ENCODE data around the gene ODF2L. TPM values are rescaled to one million over a fixed set of nuclear protein-coding genes. Genes with fewer than 3 reads are reported as not detected.

ODF2L gene
- total and polyA plus RNA-seq, 2 of the 4 experiments (the other 2 are of a cell fraction): 10.4 to 12.3 TPM

DNA sequence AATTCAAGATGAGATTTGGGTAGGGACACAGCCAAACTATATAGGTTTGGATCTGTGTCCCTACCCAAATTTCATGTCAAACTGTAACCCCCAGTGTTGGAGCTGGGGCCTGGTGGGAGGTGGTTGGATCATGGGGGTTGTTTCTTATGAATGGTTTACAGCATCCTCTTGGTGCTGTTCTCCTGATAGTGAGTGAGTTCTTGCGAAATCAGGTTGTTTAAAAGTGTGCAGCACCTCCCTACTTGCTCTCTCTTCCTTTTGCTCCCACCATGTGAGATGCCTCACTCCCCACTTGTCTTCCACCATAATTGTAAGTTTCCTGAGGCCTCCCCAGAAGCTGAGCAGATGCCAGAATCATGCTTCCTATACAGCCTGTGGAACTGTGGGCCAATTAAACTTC, 17.3 kb downstream of the ODF2L start:
- BruUV-seq (replicated peaks): no TSS peak
- Histone ChIP-seq H3K79me1 (ENCODE audit: low read depth in 1 of 2, low read length in 2 of 2) (no peaks in the 10 kb centered on the region; a peak in 1 of 4 replicates), H3K27ac (ENCODE audit: insufficient read depth, low read length) (no peak overlapping the region), H3K9me3 (ENCODE audit: control insufficient read depth, insufficient read depth, low read length) (peaks cover 3% of the 10 kb centered on the region; the same call in 1 of the 2 replicates), H3K56ac (ENCODE audit: extremely low read depth, insufficient read depth, low read length) (no peak overlapping the region), H4K8ac (ENCODE audit: low read depth in 2 of 2, low read length in 2 of 2) (no peak overlapping the region), H3K4me3 (ENCODE audit: insufficient read depth, low read depth, low read length) (no peak overlapping the region), H2BK20ac (ENCODE audit: low read depth, low read length) (no peak overlapping the region), H3K36me3 (ENCODE audit: control insufficient read depth, insufficient read depth, low read length) (peaks cover 6% of the 10 kb centered on the region), H3K27me3 (ENCODE audit: control insufficient read depth, insufficient read depth, low read length) (no peaks in the 10 kb centered on the region), H3K9me1 (ENCODE audit: insufficient read depth, low read length) (no peaks in the 10 kb centered on the region), H2AK5ac (ENCODE audit: low read depth, low read length) (no peak overlapping the region), H4K91ac (ENCODE audit: insufficient read depth, low read depth, low read length) (no peak overlapping the region), H4K20me1 (ENCODE audit: insufficient read depth, low read length) (no peaks in the 10 kb centered on the region), H3K18ac (ENCODE audit: low read depth, low read length) (no peak overlapping the region), H2AFZ (replicated peaks; ENCODE audit: low read length, poor library complexity) (no peak overlapping the region), H3K4ac (ENCODE audit: low read depth, low read length) (no peak overlapping the region), H2BK15ac (ENCODE audit: low read depth, low read length) (no peak overlapping the region), H2BK120ac (ENCODE audit: low read depth, low read length) (no peak overlapping the region), H4K5ac (ENCODE audit: low read depth, low read length) (no peak overlapping the region), H3K4me2 (ENCODE audit: low read depth, low read length) (no peak overlapping the region), H3K23ac (ENCODE audit: low read depth, low read length) (no peak overlapping the region), H2BK5ac (ENCODE audit: low read depth, low read length, poor library complexity, severe bottlenecking) (no peak overlapping the region), H3K9ac (ENCODE audit: low read depth, low read length) (no peak overlapping the region), H3K4me1 (ENCODE audit: control insufficient read depth, insufficient read depth, low read length) (no peaks in the 10 kb centered on the region), H2AK9ac (replicated peaks; ENCODE audit: low read depth, low read length, poor library complexity) (no peak overlapping the region), H3K14ac (replicated peaks; ENCODE audit: low read depth, low read length) (no peak overlapping the region)
- TF ChIP-seq MXI1 (IDR thresholded peaks at IDR 0.05; ENCODE audit: borderline replicate concordance, low read depth, low read length) (no peak), CEBPB (IDR thresholded peaks at IDR 0.05; ENCODE audit: low read depth, low read length) (peak; percentile 69)
- TF ChIP-seq, protein P1, sequence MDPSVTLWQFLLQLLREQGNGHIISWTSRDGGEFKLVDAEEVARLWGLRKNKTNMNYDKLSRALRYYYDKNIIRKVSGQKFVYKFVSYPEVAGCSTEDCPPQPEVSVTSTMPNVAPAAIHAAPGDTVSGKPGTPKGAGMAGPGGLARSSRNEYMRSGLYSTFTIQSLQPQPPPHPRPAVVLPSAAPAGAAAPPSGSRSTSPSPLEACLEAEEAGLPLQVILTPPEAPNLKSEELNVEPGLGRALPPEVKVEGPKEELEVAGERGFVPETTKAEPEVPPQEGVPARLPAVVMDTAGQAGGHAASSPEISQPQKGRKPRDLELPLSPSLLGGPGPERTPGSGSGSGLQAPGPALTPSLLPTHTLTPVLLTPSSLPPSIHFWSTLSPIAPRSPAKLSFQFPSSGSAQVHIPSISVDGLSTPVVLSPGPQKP (IDR thresholded peaks at IDR 0.05; ENCODE audit: borderline replicate concordance, low read depth, low read length): no peak
- in situ Hi-C loops (cut with MboI; ENCODE audit: low sequenced_read_pairs) (loop anchor here (25.0 kb wide), 2 partner anchors 583 to 708 kb away; no protein-coding TSS in a partner anchor), dilution Hi-C loops (cut with HindIII; ENCODE audit: low sequenced_read_pairs, unreplicated experiment) (no loop called here), intact Hi-C loops (cut with micrococcal nuclease) (no loop called here)
- CTCF ChIA-PET: interaction anchor here (0.6 kb wide), 1 partner anchor 128 kb away, joined by 4 read pairs; no protein-coding TSS in a partner anchor
- POLR2A ChIA-PET (ENCODE audit: unreplicated experiment): no interaction called here
- no CpG with 5 or more reads among the region's 1 CpG for WGBS, 2 experiments (ENCODE audit: extremely low coverage in 2 of 2, insufficient read length in 1 of 2)
- no peak for DNase-seq
- no peak for ATAC-seq (ENCODE audit: low read depth)

All from IMR-90 (cell line).